A172 (cell line): ENCODE results near the gene KCNIP1. TPM values are rescaled to one million over a fixed set of nuclear protein-coding genes. Genes with fewer than 3 reads are reported as not detected.

Experiments
- DNase-seq: peaks from one replicate; pipeline ENCODE4 v3.0.0-alpha.2; 2015; ENCODE audit warnings: low spot score
- total RNA-seq: library from RNA; depleted of rRNA; stranded (reverse); fragments of >200 nt; shearing (Covaris generic); gene quantifications from 2 replicates; pipeline ENCODE4 v1.2.3, GENCODE V29; 2014

KCNIP1 gene
- total RNA-seq, 1 experiment from 2014 or later: not detected

GRCh38 chr5:170597109-170597751 lies 93.4 kb downstream of the KCNIP1 start:
- DNase-seq: peak; percentile 97

- peak; percentile 59 for DNase-seq
These were observed 94.1 kb downstream of the KCNIP1 start for GRCh38 chr5:170597872-170598271.

GRCh38 chr5:170599756-170600155 lies 95.9 kb downstream of the KCNIP1 start:
- DNase-seq: no peak

- no peak for DNase-seq
These were observed 97.8 kb downstream of the KCNIP1 start for GRCh38 chr5:170601619-170602018.

- DNase-seq: no peak
These were observed 99.3 kb downstream of the KCNIP1 start for GRCh38 chr5:170603109-170603508.

- DNase-seq: peak; percentile 56
These were observed 100.1 kb downstream of the KCNIP1 start for GRCh38 chr5:170603578-170604565.

GRCh38 chr5:170606941-170607340 lies 103.1 kb downstream of the KCNIP1 start:
- DNase-seq: no peak

- no peak for DNase-seq
These were observed 107.8 kb downstream of the KCNIP1 start for GRCh38 chr5:170611449-170612090.

GRCh38 chr5:170612256-170612678 lies 108.4 kb downstream of the KCNIP1 start:
- DNase-seq: no peak

- no peak for DNase-seq
These were observed 110.3 kb downstream of the KCNIP1 start for GRCh38 chr5:170614065-170614490.

GRCh38 chr5:170614720-170615119 lies 110.9 kb downstream of the KCNIP1 start:
- peak; percentile 78 for DNase-seq

GRCh38 chr5:170617533-170618490 lies 114.0 kb downstream of the KCNIP1 start:
- DNase-seq: no peak

- DNase-seq: no peak
These were observed 116.0 kb downstream of the KCNIP1 start for GRCh38 chr5:170619869-170620268.

- DNase-seq: no peak
These were observed 119.1 kb downstream of the KCNIP1 start for GRCh38 chr5:170622933-170623332.

- peak; percentile 70 for DNase-seq
These were observed 119.9 kb downstream of the KCNIP1 start for GRCh38 chr5:170623576-170624181.

- no peak for DNase-seq
These were observed 121.7 kb downstream of the KCNIP1 start for GRCh38 chr5:170625221-170626165.

GRCh38 chr5:170626507-170627150 lies 122.8 kb downstream of the KCNIP1 start:
- DNase-seq: no peak

- DNase-seq: no peak
These were observed 123.5 kb downstream of the KCNIP1 start for GRCh38 chr5:170627271-170627670.

- DNase-seq: no peak
These were observed 124.2 kb downstream of the KCNIP1 start for GRCh38 chr5:170628028-170628427.
